Endometrial microvascular endothelial cells (primary cell): ENCODE data around the gene FNTB. TPM values are rescaled to one million over a fixed set of nuclear protein-coding genes. Genes with fewer than 3 reads are reported as not detected.
"Not testable (repeated sequence)": the region's sequence is repeated elsewhere in the genome, so short reads cannot be mapped to it uniquely, and the experiment has no call there.

Source experiments
- in situ Hi-C: cut with HindIII; loops from 2 replicates; pipeline ENCODE4 v1.10.0; 2017; ENCODE audit warnings: low sequenced_read_pairs, low pct_unique_long_range_greater_than_20kb; ENCODE audit errors: inconsistent ontology term
- total RNA-seq: library from RNA; depleted of rRNA; stranded (reverse); fragments of >200 nt; gene quantifications from one replicate; pipeline ENCODE4 v1.2.3, GENCODE V29; 2015; ENCODE audit errors: inconsistent ontology term

The FNTB gene
- total RNA-seq, 1 donor from 2014 or later = 14.3 TPM

DNA sequence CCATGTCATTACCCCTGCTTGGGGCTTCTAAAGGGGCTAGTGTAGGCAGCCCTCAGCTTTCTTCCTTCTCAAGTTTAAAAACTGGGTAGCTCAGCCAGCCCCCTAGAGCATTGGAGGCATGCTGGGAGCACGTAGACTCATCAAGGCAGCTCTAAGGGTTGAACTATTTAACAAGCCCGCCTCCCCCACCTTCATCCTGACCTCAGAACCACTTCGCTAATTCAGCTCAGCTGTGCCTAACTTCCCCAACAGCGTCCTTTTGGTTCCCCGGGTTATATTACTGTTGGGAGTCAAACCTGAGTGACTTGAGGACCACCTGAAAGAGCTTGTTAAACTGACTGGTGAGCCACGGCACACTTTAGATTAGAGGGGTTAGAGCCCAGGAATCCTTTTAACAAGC lies 85.6 kb downstream of the FNTB start:
- in situ Hi-C loops = no loop called here

DNA sequence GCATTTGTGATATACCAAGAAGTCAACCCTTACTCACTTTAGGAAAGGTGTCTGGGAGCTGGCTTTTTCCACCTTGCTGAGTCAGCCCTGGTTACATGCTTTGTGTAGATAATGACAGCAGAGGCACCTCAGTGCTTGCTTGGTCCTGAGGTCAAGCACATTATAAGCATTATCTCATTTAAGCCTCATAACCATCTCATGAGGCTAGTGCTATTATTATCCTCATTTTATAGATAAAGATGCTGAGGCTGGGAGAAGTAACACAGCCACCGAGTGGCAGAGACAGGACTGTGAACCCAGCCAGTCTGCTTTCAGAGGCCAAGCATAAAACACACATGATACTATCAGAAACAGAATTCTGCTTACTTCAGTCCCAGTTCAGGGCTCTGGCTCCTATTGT lies 86.2 kb downstream of the FNTB start:
- in situ Hi-C loops = no loop called here

DNA sequence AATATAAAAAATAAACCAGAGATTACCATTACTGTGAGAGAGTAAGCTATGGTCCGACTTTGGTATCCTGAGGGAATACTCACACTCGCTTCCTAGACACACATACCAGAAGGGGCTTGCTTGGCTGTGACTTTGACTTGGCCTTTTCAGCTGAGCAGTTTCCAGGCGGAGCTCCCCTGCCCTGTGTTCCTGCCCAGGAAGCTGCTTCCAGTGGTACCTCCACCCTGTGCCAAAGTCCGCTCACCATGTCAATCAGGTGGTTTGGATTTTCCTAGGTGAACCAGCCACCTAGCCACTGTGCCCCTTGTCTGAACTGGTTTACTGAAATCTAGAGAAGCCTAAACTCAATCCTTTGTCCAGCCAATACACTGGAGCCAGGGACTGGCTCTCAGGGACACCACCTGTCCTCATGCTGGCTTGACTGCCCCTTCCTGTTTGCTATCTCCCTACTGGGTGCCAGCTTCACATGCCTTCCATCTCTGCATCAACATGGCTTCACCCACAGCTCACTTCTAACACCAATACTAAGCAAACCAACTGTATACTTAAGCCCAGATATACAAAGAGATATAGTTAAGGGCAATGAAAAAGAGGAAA lies 87.0 kb downstream of the FNTB start:
- in situ Hi-C loops = no loop called here

DNA sequence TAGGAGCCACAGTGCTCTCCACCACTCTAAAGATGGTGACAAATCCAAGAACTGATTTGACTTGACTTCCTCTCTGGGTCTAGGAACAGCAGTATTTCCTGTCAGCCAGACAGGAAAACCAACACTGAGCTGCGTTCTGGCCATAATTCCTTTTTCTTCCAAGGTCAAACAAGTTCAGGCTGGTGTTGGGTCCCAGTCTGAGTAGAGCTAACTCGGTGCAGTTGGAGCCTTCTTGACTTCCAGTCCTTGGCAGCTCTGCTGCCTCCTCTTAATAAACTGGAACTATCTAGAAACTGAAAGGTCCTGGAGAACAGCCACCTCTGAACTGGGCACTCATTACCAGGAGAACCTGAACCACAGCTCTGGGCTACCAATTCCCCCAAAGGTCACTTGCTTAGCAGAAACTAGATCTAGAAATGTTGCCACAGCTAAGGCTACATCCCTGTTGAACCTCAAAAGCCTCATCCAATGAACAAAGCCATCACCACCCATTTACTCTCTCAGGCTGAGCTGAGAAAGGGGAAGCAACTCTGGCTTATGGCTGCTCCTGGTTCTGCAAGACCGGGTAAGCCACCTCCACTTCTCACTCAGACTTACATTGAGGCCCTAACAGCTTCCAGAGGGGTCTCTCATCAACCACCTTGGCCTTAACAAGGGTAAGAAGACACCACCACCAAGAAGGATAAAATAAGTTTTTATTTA lies 87.9 kb downstream of the FNTB start:
- in situ Hi-C loops = no loop called here

DNA sequence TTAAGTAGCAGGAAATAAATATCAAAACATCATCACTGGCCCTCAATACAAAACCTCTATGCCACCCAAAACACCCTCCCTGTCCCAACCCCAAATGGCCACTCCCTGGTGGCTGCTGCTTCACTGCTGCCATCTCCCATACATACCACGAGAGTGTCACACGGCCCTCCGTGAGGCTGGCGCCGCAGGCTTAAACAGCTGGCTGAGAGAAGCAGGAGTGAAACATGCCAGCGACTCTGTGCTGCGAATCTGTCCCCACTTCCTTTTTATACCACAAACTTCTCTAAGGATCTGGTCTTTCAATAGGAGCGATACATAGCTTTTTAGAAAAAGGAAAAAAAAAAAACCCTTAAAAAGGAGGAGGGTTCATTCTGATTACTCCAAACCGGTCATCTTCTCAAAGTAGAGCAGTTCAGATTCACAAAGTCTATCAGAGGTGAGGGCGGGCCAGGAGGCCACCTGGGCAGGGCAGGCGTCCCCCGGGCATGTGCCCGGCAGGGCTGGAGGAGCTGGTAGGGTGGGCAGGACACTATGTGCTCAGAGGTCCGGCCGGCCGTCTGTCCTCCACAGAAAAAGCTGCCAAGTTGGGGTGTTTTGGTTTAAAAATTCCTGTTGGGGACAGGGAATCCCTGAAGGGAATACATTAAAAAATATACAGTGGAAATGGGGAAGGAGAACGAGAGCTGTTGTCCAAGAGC lies 89.1 kb downstream of the FNTB start:
- in situ Hi-C loops = no loop called here

DNA sequence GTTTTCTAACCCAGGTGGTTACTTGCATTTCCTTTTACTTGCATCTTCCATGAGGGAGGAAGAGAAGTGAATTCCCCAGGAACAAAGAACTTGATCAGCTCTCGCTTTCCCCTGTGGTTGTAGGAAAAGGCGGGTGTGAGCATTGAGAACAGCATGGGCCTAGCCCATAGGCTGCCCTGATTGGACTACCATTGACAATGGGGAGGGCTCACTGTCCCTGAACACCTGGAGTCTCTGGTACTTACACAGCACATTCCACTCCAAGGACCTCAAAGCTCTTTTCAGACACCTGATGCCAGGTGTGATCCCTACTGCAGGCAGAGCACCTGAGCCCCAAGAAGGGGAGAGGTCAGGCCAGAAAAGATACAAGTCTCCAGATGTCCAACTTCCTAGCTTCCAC lies 90.6 kb downstream of the FNTB start:
- in situ Hi-C loops = no loop called here

DNA sequence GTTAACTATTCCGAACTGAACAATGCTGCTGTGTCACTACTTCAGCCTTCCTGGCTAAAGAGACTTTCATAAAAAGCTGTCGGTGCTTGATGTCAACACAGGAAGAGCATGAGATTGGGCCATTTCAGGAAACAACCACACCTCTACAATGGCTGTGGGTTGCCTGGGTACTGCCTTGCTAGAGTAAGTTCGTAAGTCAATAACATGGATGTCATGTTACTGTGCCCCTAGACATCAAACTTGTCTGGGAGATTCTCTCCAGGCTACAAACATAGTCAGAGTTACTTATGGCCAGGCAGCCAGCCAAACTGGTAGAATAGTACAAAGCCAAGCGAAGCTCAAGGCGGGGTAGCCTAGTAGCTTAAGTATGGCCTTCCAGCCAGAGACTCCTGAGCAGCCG lies 92.5 kb downstream of the FNTB start:
- in situ Hi-C loops = no loop called here

DNA sequence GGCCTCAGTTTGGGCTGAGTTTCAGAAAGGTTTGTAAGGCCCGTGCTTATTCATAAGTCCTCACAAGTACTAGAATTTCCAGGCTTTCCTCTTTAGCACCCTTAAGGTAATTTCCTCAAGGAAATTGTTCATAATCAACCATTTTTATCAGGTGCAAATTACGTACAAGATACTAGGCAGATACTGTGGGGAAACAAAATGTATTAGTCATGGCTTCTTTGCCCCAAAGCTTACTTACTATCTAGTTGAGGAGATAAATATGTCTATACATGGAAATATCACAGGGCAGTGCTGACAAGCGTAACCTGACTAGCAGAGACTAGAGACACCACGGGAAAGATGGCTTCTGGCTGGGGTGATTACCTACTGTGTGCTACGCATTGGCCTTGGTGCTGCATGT lies 93.1 kb downstream of the FNTB start:
- in situ Hi-C loops = no loop called here

DNA sequence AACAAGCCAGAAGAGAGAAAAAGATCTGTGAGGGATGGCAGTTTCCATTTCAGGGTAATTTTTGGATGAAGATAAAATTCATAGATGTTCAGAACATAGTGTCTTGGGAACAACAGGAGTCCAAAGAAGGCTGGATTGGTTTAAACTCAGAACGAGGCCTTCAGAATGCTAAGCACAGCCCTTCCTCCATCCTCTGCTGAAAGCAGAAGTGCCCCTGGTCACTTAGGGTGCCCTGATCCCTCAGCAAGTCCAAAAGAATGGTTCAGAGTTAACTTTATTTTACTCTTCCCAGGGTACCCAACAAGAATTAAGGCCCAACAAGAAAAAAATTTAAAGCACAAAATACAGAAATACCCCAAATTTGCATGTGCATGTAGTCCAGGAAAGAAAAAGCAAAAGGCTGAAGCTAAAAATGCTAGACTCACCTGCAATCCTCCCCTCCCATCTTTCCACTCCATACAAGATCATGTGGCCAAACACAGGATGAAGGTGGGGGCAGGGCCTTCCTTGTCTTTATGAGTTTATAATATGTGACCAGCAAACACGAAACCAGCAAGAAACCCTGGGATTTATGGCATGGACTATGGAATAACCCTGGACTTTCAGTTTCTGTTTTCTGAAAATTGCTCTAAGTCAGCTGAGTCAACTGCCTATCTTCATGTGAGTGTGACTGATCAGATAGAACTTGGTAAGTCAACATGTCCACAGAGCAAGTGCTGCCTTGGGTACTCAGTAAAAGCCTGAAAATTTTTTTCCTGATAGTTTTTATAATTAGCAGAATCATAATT lies 94.5 kb downstream of the FNTB start:
- in situ Hi-C loops = no loop called here

DNA sequence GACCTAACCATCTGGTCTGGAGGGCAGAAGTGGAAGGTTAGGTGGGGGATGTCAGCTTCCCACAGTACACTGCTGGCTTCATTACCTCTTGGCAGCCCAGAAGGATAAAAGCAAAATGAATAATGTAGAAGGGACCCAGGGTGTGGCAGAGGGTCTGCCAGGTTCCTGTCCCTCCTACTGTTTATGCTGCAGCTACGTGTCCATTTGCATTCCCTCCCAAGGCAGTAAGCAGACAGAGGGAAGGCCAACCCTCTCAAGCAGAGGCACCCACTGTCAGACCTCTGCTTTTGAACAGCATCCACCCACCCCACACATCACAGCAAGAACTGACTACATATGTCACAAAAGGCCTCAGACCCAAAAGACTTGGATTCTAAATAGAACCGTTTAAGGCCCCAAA lies 96.2 kb downstream of the FNTB start:
- in situ Hi-C loops = no loop called here

DNA sequence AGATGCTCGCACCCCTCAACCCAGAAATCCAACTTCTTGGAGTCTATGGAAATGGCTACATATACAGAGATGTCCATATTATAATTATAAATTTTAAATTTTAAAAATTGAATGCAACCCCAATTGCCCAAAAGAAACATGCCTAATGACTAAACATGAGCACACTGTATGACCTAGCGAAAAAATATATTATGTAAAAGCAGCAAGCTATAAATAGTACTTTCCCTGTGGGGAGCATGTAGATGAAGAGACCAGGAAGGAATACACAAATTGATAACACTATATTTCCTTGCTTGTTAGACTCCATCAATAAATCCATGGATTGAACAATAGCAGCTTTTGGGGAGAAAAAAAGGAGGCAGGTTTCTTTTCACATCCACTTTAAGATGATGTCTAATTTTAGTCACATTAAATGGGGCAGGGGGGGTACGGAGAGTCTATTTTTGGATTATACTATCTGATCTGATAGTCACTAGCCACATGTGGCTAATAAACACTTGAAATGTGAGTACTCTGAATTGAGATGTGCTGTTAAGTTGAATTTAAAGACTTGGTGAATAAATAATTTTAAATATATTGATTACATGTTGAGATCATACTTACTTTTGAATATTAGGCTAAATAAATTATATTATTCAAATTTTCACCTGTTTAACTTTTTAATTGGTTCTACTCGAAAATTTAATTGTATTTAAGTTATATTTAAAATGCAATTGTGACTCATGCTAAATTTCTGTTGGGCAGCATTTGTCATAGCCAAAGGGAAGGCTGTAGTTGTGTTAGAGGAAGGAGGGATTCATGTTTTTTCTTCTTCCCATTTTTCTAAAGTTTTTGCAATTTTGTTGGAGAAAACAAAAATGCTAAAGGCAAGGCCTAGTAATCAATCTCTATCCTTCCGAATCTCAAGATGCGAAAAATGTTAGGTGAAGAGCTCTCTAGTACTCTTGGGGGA lies 98.1 kb downstream of the FNTB start:
- in situ Hi-C loops = no loop called here

DNA sequence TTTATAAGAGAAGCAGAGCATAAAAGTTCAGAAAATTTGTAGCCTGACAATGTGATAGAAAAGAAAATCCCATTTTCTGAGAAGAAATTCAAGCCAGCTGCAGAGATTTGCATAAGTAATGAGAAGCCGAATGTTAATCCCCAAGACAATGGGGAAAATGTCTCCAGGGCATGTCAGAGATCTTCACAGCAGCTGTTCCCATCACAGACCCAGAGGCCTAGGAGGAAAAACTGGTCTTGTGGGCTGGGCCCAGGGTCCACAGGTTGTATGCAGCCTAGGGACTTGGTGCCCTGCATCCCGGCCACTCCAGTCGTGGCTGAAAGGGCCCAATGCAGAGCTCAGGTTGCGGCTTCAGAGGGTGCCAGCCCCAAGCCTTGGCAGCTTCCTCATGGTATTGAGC lies 100.0 kb downstream of the FNTB start:
- in situ Hi-C loops = not testable (repeated sequence)

DNA sequence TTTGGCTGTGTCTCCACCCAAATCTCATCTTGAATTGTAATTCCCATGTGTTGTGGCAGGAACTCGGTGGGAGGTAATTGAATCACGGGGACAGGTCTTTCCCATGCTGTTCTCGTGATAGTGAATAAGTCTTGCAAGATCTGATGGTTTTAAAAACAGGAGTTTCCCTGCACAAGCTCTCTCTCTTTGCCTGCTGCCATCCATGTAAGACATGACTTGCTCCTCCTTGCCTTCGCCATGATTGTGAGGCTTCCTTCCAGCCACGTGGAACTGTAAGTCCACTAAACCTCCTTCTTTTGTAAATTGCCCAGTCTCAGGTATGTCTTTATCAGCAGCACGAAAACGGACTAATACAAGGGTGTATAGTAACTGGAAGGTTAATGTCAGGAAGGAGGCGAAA lies 101.1 kb downstream of the FNTB start:
- in situ Hi-C loops = not testable (repeated sequence)

DNA sequence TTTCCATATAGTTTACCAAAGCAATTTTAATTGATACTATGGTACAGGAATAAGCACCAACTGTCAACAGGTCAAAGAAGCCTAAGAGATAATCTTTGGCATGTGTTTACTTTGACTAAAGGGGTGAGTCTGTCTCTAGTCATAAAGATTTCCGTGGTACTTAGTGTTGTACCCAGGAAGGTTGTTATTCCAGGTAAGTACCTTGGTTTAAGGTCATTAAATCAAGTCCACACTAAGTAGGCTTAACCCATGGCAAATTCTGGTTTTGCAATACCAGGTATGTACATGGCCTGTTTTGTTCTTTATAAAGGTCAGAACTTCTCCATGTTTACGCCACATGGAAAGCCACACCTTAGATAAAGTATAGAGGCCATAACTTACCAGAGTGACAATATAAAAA lies 105.7 kb downstream of the FNTB start:
- in situ Hi-C loops = no loop called here

DNA sequence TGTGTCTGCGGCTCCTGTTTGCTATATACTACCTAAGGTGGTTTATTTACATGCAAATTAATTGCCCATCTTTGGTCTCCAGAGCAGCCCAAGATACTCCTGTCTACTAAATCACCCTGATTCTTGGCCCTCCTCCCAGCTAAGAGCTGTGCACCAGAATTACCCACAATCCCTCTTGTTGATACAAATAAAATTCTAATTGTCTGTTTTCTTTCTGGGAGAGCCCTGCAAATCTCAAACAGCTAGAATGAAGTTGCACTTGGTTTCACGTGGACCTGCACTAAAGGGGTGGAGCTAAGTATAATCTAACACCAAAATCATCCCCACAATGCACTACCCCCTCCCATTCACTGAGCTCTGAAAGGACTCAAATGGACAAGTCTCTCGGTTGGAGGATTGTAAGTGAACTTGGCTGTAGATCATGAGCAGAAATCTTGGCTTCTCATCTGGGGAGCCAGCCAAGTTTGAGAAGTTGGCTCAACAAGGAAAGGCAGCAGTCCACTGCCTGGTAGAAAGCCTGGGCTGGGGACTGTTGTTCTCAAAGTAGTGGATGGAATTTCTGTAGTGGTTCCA lies 109.0 kb downstream of the FNTB start:
- in situ Hi-C loops = no loop called here

DNA sequence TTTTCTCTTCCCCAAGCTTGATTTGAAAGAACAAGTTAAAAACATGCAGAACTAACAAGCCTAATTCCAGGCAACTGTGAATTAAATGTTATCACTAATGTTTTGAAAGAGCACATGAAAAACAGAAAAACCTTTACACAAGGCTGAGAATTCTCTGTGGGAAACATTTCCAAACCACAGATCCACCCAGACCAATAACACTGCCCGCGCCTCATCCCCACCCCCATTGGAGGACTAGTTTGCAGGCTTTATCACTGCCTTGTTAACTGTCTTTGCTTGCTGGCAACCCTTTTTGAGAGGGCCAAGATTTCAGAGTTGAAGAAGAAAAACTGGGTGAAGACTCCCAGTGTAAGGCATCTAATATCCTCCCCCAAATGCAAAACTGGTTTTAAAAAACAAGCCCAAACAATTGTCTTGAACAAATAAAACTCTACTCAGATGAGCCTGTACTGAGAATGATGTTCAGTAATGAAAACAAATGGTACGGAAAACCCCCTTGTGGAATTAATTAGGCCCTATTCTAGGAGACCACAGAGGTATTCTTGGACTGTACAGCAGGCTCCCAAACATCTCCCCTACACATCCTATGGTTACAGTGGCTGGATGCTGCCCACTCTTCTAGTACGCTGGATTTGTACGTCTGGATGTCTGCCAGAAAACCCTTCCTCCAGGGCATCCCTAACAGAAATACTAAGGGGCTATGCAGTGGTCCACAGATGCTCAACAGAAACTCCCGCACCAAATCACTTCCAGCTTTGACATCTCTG lies 109.8 kb downstream of the FNTB start:
- in situ Hi-C loops = no loop called here

DNA sequence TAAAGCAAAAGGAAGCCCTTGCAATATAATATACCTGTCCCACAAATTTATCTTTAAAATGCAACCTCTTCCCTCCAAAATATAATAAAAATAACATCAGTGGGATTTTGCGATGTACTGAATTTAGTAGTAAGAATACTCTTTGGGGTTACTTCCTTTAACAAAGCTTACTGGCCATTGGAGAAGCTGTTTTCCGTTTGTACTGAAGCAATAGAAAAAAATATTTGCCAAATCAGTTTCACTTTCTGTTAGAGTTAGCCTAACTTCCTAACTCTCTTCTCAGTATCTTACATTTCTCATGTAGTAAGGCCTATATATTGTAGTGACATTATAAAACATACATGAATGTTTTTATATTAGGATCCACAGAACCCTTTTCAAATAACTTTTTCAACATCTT lies 111.9 kb downstream of the FNTB start:
- in situ Hi-C loops = no loop called here
